SK-N-SH (cell line): ENCODE data around the gene BIRC7.

Experiments used
- ELF1 ChIP-seq: IDR thresholded peaks from 2 replicates; pipeline ENCODE4 v1.4.0; 2012
- EP300 ChIP-seq, 2 experiments: IDR thresholded peaks; 2 replicates each; pipeline versions ENCODE4 v1.4.0 to v1.6.1; 2012; ENCODE audit warnings: borderline replicate concordance in 1 of 2, low read depth in 1 of 2, low read length in 1 of 2
- EZH2phosphoT487 ChIP-seq: fragments of 200-600 bp; sonication (generic); IDR thresholded peaks from 2 replicates; pipeline ENCODE4 v1.6.1; 2017; ENCODE audit warnings: low read depth, mixed run types, mild to moderate bottlenecking, antibody characterized with exemption, moderate library complexity, borderline replicate concordance
- FOSL2 ChIP-seq: IDR thresholded peaks from 2 replicates; pipeline ENCODE4 v1.4.0; 2012; ENCODE audit warnings: low read depth, mild to moderate bottlenecking, moderate library complexity, borderline replicate concordance
- POLR2AphosphoS5 ChIP-seq: IDR thresholded peaks from 2 replicates; pipeline ENCODE4 v1.6.1; 2012; ENCODE audit warnings: low read depth, low read length
- RCOR1 ChIP-seq: fragments of 150-350 bp; IDR thresholded peaks from 2 replicates; pipeline ENCODE4 v1.6.1; 2017; ENCODE audit warnings: antibody characterized with exemption, low read length
- RFX5 ChIP-seq: IDR thresholded peaks from 2 replicates; pipeline ENCODE4 v1.6.1; 2012; ENCODE audit warnings: mild to moderate bottlenecking, improper control_type of control experiment, low read length
- TAF1 ChIP-seq: IDR thresholded peaks from 2 replicates; pipeline ENCODE4 v1.6.1; 2012; ENCODE audit warnings: low read depth, mild to moderate bottlenecking, low read length, moderate library complexity, borderline replicate concordance
- TEAD4 ChIP-seq: IDR thresholded peaks from 2 replicates; pipeline ENCODE4 v1.4.0; 2012; ENCODE audit warnings: mild to moderate bottlenecking, borderline replicate concordance; ENCODE audit not compliant: insufficient read depth
- YY1 ChIP-seq: IDR thresholded peaks from 2 replicates; pipeline ENCODE4 v1.4.0; 2012; ENCODE audit warnings: low read depth, mild to moderate bottlenecking
- TF ChIP-seq, protein P1 (sequence below): fragments of 200-600 bp; sonication (generic); IDR thresholded peaks from 2 replicates; pipeline ENCODE4 v1.6.1; 2017; ENCODE audit warnings: antibody characterized with exemption, mild to moderate bottlenecking, moderate library complexity

DNA sequence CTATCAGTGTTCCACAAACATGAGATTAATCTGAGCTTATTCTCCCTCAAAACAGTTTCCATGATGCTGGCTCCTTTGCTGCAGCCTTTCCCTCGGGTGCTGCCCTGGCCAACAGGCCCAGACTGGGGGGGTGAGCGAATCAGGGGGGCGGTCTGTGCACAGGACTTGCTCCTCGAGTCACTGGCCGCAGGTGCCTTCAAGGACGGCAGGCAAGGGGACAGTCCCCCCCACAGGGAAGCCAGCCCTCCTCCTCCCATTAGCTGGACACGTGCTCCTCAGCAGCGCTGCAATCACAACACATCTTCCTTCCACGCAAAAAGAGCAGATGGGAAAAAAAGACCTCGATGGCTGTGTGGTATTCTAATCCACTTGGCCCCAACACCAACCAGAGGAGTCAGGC is 29.8 kb upstream of the BIRC7 start:
- TF ChIP-seq EZH2phosphoT487 (no peak), RFX5 (no peak), EP300 (IDR thresholded peaks at IDR 0.05; ENCODE audit: borderline replicate concordance in 1 of 2, low read depth in 1 of 2, low read length in 1 of 2) (no peak), TAF1 (no peak), ELF1 (no peak), FOSL2 (no peak), RCOR1 (no peak), POLR2AphosphoS5 (no peak), TEAD4 (no peak), YY1 (no peak)
- TF ChIP-seq, protein P1, sequence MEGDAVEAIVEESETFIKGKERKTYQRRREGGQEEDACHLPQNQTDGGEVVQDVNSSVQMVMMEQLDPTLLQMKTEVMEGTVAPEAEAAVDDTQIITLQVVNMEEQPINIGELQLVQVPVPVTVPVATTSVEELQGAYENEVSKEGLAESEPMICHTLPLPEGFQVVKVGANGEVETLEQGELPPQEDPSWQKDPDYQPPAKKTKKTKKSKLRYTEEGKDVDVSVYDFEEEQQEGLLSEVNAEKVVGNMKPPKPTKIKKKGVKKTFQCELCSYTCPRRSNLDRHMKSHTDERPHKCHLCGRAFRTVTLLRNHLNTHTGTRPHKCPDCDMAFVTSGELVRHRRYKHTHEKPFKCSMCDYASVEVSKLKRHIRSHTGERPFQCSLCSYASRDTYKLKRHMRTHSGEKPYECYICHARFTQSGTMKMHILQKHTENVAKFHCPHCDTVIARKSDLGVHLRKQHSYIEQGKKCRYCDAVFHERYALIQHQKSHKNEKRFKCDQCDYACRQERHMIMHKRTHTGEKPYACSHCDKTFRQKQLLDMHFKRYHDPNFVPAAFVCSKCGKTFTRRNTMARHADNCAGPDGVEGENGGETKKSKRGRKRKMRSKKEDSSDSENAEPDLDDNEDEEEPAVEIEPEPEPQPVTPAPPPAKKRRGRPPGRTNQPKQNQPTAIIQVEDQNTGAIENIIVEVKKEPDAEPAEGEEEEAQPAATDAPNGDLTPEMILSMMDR: no peak
